HepG2 (cell line): ENCODE results near the gene LRRN2. TPM values are rescaled to one million over a fixed set of nuclear protein-coding genes. Genes with fewer than 3 reads are reported as not detected.

ENCODE experiments used
- ATAC-seq: fragments of 200-7000 bp; cut with Tn5 transposase; 3 replicates; pipeline ENCODE4 v1.9.1; 2020; ENCODE audit warnings: mild to moderate bottlenecking, moderate library complexity
- BruUV-seq: library from RNA; stranded (reverse); fragments of 400-500 nt; replicated peaks from 2 replicates; lab custom pipeline; 2021; lab: Mats Ljungman, UMichigan
- CTCF ChIA-PET: fragments of 300-600 bp; formaldehyde crosslinking; extraction: SDS; loops from one replicate; lab custom pipeline; 2021; ENCODE audit warnings: low total read pairs, inconsistent platforms, low intra/inter-chr PET ratio; lab: Yijun Ruan, JAX
- POLR2A ChIA-PET: fragments of 350-600 bp; sonication (Branson Sonifier 250); formaldehyde crosslinking; loops from one replicate; lab custom pipeline; 2020; ENCODE audit warnings: antibody characterized with exemption, inconsistent platforms; lab: Yijun Ruan, JAX
- DNase-seq: peaks from one replicate; pipeline ENCODE4 v3.0.0-alpha.2; 2015; ENCODE audit warnings: low spot score
- FAIRE-seq: peaks from 3 replicates; lab custom pipeline; 2011; peaks lifted over from hg19 to GRCh38; lab: Jason Lieb, UNC
- H2AFZ ChIP-seq: one replicate; pipeline ENCODE4 v1.6.1; 2011; ENCODE audit warnings: low read length, inconsistent platforms
- H3K27ac ChIP-seq: fragments of 300-600 bp; 3 replicates; pipeline ENCODE4 v1.8.0; 2011; ENCODE audit warnings: mixed run types, mild to moderate bottlenecking, mixed read lengths, low read length, inconsistent platforms; ENCODE audit not compliant: insufficient read depth; ENCODE audit errors: extremely low read length
- H3K27me3 ChIP-seq, 2 experiments: fragments of 200-600 bp in 1 of 2; 2 replicates in 1 of 2; 3 replicates in 1 of 2; pipeline versions ENCODE4 v1.6.0 to v1.8.0; 2011; ENCODE audit warnings: low read length in 2 of 2, mild to moderate bottlenecking in 2 of 2, moderate library complexity in 2 of 2, inconsistent platforms in 1 of 2; ENCODE audit not compliant: insufficient read depth in 2 of 2, control insufficient read depth in 1 of 2
- H3K36me3 ChIP-seq, 2 experiments: fragments of 200-600 bp in 1 of 2; replicated peaks in 1 of 2; 2 replicates in 1 of 2; 3 replicates in 1 of 2; pipeline versions ENCODE4 v1.5.1 to v1.8.0; 2011; ENCODE audit warnings: low read length in 2 of 2, inconsistent platforms in 1 of 2; ENCODE audit not compliant: insufficient read depth in 2 of 2, control insufficient read depth in 1 of 2
- H3K4me1 ChIP-seq: 2 replicates; pipeline ENCODE4 v1.5.1; 2012; ENCODE audit warnings: low read length, inconsistent platforms; ENCODE audit not compliant: insufficient read depth
- H3K4me2 ChIP-seq: 2 replicates; pipeline ENCODE4 v1.6.0; 2011; ENCODE audit warnings: low read depth, low read length, inconsistent platforms
- H3K4me3 ChIP-seq, 3 experiments: fragments of 200-600 bp in 1 of 3; sonication (generic), shearing (Covaris generic) in 1 of 3; replicated peaks in 1 of 3; 2 replicates each; pipeline ENCODE4 v1.5.1; 2011 to 2016; ENCODE audit warnings: low read length in 3 of 3, inconsistent platforms in 2 of 3, low read depth in 2 of 3, mild to moderate bottlenecking in 2 of 3, control low read depth in 1 of 3, mixed read lengths in 1 of 3; ENCODE audit not compliant: insufficient read depth in 1 of 3
- H3K79me2 ChIP-seq: one replicate; pipeline ENCODE4 v1.6.1; 2011; ENCODE audit warnings: low read length, inconsistent platforms; ENCODE audit not compliant: insufficient read depth
- H3K9ac ChIP-seq: 2 replicates; pipeline ENCODE4 v1.6.0; 2011; ENCODE audit warnings: mild to moderate bottlenecking, low read depth, low read length, inconsistent platforms; ENCODE audit not compliant: insufficient read depth
- H3K9me3 ChIP-seq: 2 replicates; pipeline ENCODE4 v1.5.1; 2012; ENCODE audit warnings: mild to moderate bottlenecking, low read length
- H4K20me1 ChIP-seq: 2 replicates; pipeline ENCODE4 v1.6.0; 2011; ENCODE audit warnings: inconsistent platforms, mild to moderate bottlenecking, low read length, moderate library complexity; ENCODE audit not compliant: insufficient read depth
- PPARG ChIP-seq: conservative IDR thresholded peaks from 2 replicates; pipeline ENCODE4 v1.6.1; 2016; ENCODE audit warnings: missing biosample characterization, missing genetic modification reagents
- PRMT3 ChIP-seq: sonication (generic); formaldehyde crosslinking; IDR thresholded peaks from 2 replicates; pipeline ENCODE4 v1.8.1; 2022; ENCODE audit warnings: low read depth, mild to moderate bottlenecking, moderate library complexity, missing genetic modification reagents, borderline replicate concordance
- SCMH1 ChIP-seq: sonication (generic); formaldehyde crosslinking; IDR thresholded peaks from 2 replicates; pipeline ENCODE4 v1.9.0; 2021; ENCODE audit warnings: missing genetic modification reagents, mild to moderate bottlenecking, borderline replicate concordance
- SMC3 ChIP-seq: IDR thresholded peaks from 2 replicates; pipeline ENCODE4 v1.6.1; 2011; ENCODE audit warnings: low read length, improper control_type of control experiment
- STAG1 ChIP-seq: sonication (generic); formaldehyde crosslinking; IDR thresholded peaks from 2 replicates; pipeline ENCODE4 v1.4.0; 2020; ENCODE audit warnings: missing genetic modification reagents
- XBP1 ChIP-seq: sonication (generic); formaldehyde crosslinking; IDR thresholded peaks from 2 replicates; pipeline ENCODE4 v1.5.0; 2020; ENCODE audit warnings: missing genetic modification reagents
- ZSCAN29 ChIP-seq: sonication (generic); formaldehyde crosslinking; conservative IDR thresholded peaks from 2 replicates; pipeline ENCODE4 v1.4.0; 2020; ENCODE audit warnings: mild to moderate bottlenecking, missing genetic modification reagents
- WGBS: methylation state at CpG from one replicate; pipeline ENCODE4 v1.1.6; 2017; ENCODE audit warnings: low lambda C conversion rate; 5-methylcytosine and 5-hydroxymethylcytosine counted together
- in situ Hi-C: cut with HindIII; loops from 2 replicates; pipeline ENCODE4 v1.10.0; 2017; ENCODE audit warnings: low pct_unique_long_range_greater_than_20kb; ENCODE audit not compliant: extremely low pct_ligation_motif_present
- intact Hi-C: fragments of 100-400 bp; cut with micrococcal nuclease; formaldehyde crosslinking; loops from one replicate; pipeline ENCODE4 v1.10.0; 2022; ENCODE audit not compliant: unreplicated experiment
- polyA plus RNA-seq, 8 experiments: library from polyadenylated mRNA; depleted of rRNA in 3 of 8; stranded (reverse) in 7 of 8; unstranded in 1 of 8; fragments of >200 nt; fragmentation: Illumina TruSeq in 4 of 8; extraction: Trizol in 4 of 8; gene quantifications; 2 replicates each; pipeline versions ENCODE4 v1.2.1 to v1.2.3, GENCODE V29; 2011 to 2016; ENCODE audit warnings: low read depth in 4 of 8, missing spikeins in 1 of 8, mixed read lengths in 1 of 8; ENCODE audit not compliant: insufficient read depth in 1 of 8
- total RNA-seq, 5 experiments: library from RNA; depleted of rRNA; stranded (reverse); fragments of >200 nt; fragmentation: Illumina TruSeq; extraction: Trizol; gene quantifications; 2 replicates each; pipeline ENCODE4 v1.2.3, GENCODE V29; 2016; ENCODE audit warnings: low read depth in 1 of 5
- TF ChIP-seq, protein P1 (sequence below): sonication (generic); formaldehyde crosslinking; IDR thresholded peaks from 2 replicates; pipeline ENCODE4 v1.5.0; 2020; ENCODE audit warnings: mild to moderate bottlenecking, missing genetic modification reagents, moderate library complexity
- TF ChIP-seq, protein P2 (sequence below): IDR thresholded peaks from 2 replicates; pipeline ENCODE4 v1.6.1; 2012; ENCODE audit warnings: low read depth, low read length, improper control_type of control experiment
- TF ChIP-seq, protein P3 (sequence below): sonication (generic); formaldehyde crosslinking; conservative IDR thresholded peaks from 2 replicates; pipeline ENCODE4 v1.4.0; 2020; ENCODE audit warnings: mild to moderate bottlenecking, missing genetic modification reagents, moderate library complexity
- TF ChIP-seq, protein P4 (sequence below): sonication (generic); formaldehyde crosslinking; IDR thresholded peaks from 2 replicates; pipeline ENCODE4 v1.8.1; 2023; ENCODE audit warnings: mild to moderate bottlenecking, missing genetic modification reagents, borderline replicate concordance

The LRRN2 gene
- total and polyA plus RNA-seq, 2 of the 13 experiments (the other 11 are each of a cell fraction or from before 2014, with no cell fraction given), result not detected

DNA sequence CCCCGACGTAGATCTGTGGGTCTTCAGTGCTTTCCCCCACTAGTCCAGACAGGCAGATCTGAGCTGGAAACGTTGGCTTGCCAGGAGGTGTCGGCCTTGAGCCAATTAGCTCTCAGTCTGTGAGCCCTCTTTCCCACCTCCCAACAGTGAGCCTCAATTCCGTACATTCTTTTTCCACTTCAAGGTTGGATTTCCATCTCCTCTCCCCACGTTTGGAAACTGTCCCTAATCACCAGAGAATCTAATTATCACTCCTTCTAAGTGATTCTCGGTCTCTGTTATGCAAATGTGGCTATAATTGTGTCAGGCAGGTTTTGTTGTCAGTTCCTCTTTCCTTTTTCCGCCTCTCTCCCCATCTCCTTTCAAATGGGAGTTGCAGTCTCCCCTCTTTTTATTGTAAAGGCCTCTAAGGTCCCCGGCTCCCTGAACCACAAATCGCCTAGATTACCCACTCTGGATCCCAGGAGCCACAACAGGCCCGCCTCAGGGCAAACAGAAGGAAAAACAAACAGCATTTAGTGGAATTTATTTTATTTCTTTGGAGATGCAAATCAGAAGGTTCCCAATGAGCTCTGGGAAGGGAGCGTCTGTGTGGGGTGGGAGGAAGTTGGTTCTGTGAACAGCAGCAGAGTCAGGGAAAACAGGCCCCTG lies 29.4 kb upstream of the LRRN2 start:
- TF ChIP-seq XBP1 (CRISPR knock-in tag), result no peak
- TF ChIP-seq ZSCAN29 (CRISPR knock-in tag), result no peak
- TF ChIP-seq, protein P1, sequence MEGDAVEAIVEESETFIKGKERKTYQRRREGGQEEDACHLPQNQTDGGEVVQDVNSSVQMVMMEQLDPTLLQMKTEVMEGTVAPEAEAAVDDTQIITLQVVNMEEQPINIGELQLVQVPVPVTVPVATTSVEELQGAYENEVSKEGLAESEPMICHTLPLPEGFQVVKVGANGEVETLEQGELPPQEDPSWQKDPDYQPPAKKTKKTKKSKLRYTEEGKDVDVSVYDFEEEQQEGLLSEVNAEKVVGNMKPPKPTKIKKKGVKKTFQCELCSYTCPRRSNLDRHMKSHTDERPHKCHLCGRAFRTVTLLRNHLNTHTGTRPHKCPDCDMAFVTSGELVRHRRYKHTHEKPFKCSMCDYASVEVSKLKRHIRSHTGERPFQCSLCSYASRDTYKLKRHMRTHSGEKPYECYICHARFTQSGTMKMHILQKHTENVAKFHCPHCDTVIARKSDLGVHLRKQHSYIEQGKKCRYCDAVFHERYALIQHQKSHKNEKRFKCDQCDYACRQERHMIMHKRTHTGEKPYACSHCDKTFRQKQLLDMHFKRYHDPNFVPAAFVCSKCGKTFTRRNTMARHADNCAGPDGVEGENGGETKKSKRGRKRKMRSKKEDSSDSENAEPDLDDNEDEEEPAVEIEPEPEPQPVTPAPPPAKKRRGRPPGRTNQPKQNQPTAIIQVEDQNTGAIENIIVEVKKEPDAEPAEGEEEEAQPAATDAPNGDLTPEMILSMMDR (CRISPR knock-in tag), result peak; percentile 46
- TF ChIP-seq SCMH1 (CRISPR knock-in tag), result no peak
- TF ChIP-seq STAG1 (CRISPR knock-in tag), result peak; percentile 24; the same call in 1 of the 2 replicates
- no peak for TF ChIP-seq PPARG (CRISPR knock-in tag)
- TF ChIP-seq, protein P2, sequence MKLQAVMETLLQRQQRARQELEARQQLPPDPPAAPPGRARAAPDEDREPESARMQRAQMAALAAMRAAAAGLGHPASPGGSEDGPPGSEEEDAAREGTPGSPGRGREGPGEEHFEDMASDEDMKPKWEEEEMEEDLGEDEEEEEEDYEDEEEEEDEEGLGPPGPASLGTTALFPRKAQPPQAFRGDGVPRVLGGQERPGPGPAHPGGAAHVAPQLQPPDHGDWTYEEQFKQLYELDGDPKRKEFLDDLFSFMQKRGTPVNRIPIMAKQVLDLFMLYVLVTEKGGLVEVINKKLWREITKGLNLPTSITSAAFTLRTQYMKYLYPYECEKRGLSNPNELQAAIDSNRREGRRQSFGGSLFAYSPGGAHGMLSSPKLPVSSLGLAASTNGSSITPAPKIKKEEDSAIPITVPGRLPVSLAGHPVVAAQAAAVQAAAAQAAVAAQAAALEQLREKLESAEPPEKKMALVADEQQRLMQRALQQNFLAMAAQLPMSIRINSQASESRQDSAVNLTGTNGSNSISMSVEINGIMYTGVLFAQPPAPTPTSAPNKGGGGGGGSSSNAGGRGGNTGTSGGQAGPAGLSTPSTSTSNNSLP, result no peak
- peak; percentile 9; the same call in 1 of the 2 replicates for TF ChIP-seq SMC3
- TF ChIP-seq, protein P3, sequence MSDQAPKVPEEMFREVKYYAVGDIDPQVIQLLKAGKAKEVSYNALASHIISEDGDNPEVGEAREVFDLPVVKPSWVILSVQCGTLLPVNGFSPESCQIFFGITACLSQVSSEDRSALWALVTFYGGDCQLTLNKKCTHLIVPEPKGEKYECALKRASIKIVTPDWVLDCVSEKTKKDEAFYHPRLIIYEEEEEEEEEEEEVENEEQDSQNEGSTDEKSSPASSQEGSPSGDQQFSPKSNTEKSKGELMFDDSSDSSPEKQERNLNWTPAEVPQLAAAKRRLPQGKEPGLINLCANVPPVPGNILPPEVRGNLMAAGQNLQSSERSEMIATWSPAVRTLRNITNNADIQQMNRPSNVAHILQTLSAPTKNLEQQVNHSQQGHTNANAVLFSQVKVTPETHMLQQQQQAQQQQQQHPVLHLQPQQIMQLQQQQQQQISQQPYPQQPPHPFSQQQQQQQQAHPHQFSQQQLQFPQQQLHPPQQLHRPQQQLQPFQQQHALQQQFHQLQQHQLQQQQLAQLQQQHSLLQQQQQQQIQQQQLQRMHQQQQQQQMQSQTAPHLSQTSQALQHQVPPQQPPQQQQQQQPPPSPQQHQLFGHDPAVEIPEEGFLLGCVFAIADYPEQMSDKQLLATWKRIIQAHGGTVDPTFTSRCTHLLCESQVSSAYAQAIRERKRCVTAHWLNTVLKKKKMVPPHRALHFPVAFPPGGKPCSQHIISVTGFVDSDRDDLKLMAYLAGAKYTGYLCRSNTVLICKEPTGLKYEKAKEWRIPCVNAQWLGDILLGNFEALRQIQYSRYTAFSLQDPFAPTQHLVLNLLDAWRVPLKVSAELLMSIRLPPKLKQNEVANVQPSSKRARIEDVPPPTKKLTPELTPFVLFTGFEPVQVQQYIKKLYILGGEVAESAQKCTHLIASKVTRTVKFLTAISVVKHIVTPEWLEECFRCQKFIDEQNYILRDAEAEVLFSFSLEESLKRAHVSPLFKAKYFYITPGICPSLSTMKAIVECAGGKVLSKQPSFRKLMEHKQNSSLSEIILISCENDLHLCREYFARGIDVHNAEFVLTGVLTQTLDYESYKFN, result no peak
- TF ChIP-seq, protein P4, sequence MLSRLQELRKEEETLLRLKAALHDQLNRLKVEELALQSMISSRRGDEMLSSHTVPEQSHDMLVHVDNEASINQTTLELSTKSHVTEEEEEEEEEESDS, result no peak
- TF ChIP-seq PRMT3 (CRISPR knock-in tag), result no peak
- Histone ChIP-seq H3K9ac (no peak overlapping the region), H3K4me3 (no peak overlapping the region), H2AFZ (no peak overlapping the region), H3K79me2 (no peaks in the 10 kb centered on the region), H3K27me3 (peaks cover 0 to 3% of the 10 kb centered on the region in 2 experiments; a peak in 3 of 5 replicates), H3K9me3 (no peaks in the 10 kb centered on the region), H3K27ac (no peak overlapping the region), H4K20me1 (no peaks in the 10 kb centered on the region), H3K4me1 (peaks cover 27% of the 10 kb centered on the region), H3K4me2 (no peak overlapping the region), H3K36me3 (no peaks in the 10 kb centered on the region)
- no TSS peak for BruUV-seq
- intact Hi-C loops (no loop called here), in situ Hi-C loops (no loop called here)
- no peak for DNase-seq
- FAIRE-seq, result no peak
- WGBS, result 29% methylated on average over 9 of the region's 12 CpGs
- ATAC-seq, result peak; percentile 62; the same call in 2 of the 3 replicates
- ChIA-PET CTCF (interaction anchor here (0.7 kb wide), 1 partner anchor 92 kb away, joined by 3 read pairs; no protein-coding TSS in a partner anchor), POLR2A (no interaction called here)
